Vagina (tissue), 2 donors: ENCODE data around the gene PLP1. TPM values are rescaled to one million over a fixed set of nuclear protein-coding genes. Genes with fewer than 3 reads are reported as not detected.

ENCODE experiments used
- DNase-seq, 2 donors: peaks; one replicate each; pipeline ENCODE4 v3.0.0-alpha.2; 2017; ENCODE audit errors: extremely low spot score in 2 of 2
- H3K27ac ChIP-seq: fragments of 200-600 bp; sonication (generic); one replicate; pipeline ENCODE4 v1.5.1; 2019
- H3K27me3 ChIP-seq: fragments of 200-600 bp; sonication (generic); one replicate; pipeline ENCODE4 v1.5.1; 2019
- H3K36me3 ChIP-seq, 2 donors: fragments of 200-600 bp; sonication (generic); one replicate each; pipeline ENCODE4 v1.5.1; 2017 to 2019
- H3K4me1 ChIP-seq: fragments of 200-600 bp; sonication (generic); one replicate; pipeline ENCODE4 v1.5.1; 2019
- H3K4me3 ChIP-seq, 2 donors: fragments of 200-600 bp; sonication (generic); 1 replicate in 1 of 2; 2 replicates in 1 of 2; pipeline ENCODE4 v1.5.1; 2016 to 2019
- H3K9me3 ChIP-seq: fragments of 200-600 bp; sonication (generic); one replicate; pipeline ENCODE4 v1.5.1; 2019
- CTCF ChIP-seq, 3 experiments: fragments of 450-650 bp in 2 of 3; fragments of 200-600 bp in 1 of 3; sonication (generic) in 1 of 3; IDR thresholded peaks; one replicate each; pipeline ENCODE4 v1.5.1; 2017 to 2019; ENCODE audit warnings: antibody characterized with exemption in 3 of 3, mild to moderate bottlenecking in 2 of 3, moderate library complexity in 2 of 3
- POLR2A ChIP-seq, 2 donors: fragments of 450-650 bp; IDR thresholded peaks; one replicate each; pipeline ENCODE4 v1.6.1; 2017; ENCODE audit warnings: antibody characterized with exemption in 2 of 2, mild to moderate bottlenecking in 2 of 2, moderate library complexity in 2 of 2
- POLR2AphosphoS5 ChIP-seq, 2 donors: sonication (generic); formaldehyde crosslinking; IDR thresholded peaks; one replicate each; pipeline ENCODE4 v1.9.0; 2017; ENCODE audit warnings: antibody characterized with exemption in 2 of 2, mild to moderate bottlenecking in 2 of 2, low read depth in 1 of 2; ENCODE audit not compliant: insufficient read depth in 1 of 2
- intact Hi-C: fragments of 100-400 bp; cut with DNase I; formaldehyde crosslinking; loops from one replicate; pipeline ENCODE4 v1.15.1; 2023
- total RNA-seq: library from RNA; depleted of rRNA; stranded (reverse); fragments of >200 nt; gene quantifications from one replicate; pipeline ENCODE4 v1.2.3, GENCODE V29; 2016

Gene PLP1
- 8.8 TPM for total RNA-seq

- DNase-seq = no peak
Measured at GRCh38 chrX:103776546-103776945, at the start of gene PLP1. TSS of gene PLP1 (plus strand) at chrX:103776840. CDS start at chrX:103776996, 156 bp downstream.

GRCh38 chrX:103727115-103727514 is 49.5 kb upstream of the PLP1 start:
- no peak overlapping the region for H3K27ac ChIP-seq
- no peak for DNase-seq

More at GRCh38 chrX:103776546-103776945, at the start of gene PLP1:
- no peak for TF ChIP-seq POLR2AphosphoS5 (IDR thresholded peaks at IDR 0.05; ENCODE audit: insufficient read depth in 1 of 2, low read depth in 1 of 2)
- TF ChIP-seq CTCF (IDR thresholded peaks at IDR 0.05) = no peak
- no peak for TF ChIP-seq POLR2A (IDR thresholded peaks at IDR 0.05)
- no peaks in the 10 kb centered on the region for H3K27me3 ChIP-seq
- H3K36me3 ChIP-seq = no peaks in the 10 kb centered on the region
- no peak within 1 kb of the TSS for H3K4me3 ChIP-seq
- no peak within 1 kb of the TSS for H3K27ac ChIP-seq
- H3K4me1 ChIP-seq = no peaks in the 10 kb centered on the region
- no peaks in the 10 kb centered on the region for H3K9me3 ChIP-seq
- intact Hi-C loops = no loop called here

GRCh38 chrX:103729015-103729414 is 47.6 kb upstream of the PLP1 start:
- Histone ChIP-seq H3K27me3 (no peaks in the 10 kb centered on the region), H3K27ac (no peak overlapping the region), H3K36me3 (no peaks in the 10 kb centered on the region), H3K4me3 (no peak overlapping the region), H3K4me1 (no peaks in the 10 kb centered on the region), H3K9me3 (no peaks in the 10 kb centered on the region)
- intact Hi-C loops = no loop called here
- DNase-seq = no peak
- no peak for TF ChIP-seq POLR2AphosphoS5 (IDR thresholded peaks at IDR 0.05; ENCODE audit: insufficient read depth in 1 of 2, low read depth in 1 of 2)
- no peak for TF ChIP-seq CTCF (IDR thresholded peaks at IDR 0.05)
- no peak for TF ChIP-seq POLR2A (IDR thresholded peaks at IDR 0.05)

More at GRCh38 chrX:103727115-103727514, 49.5 kb upstream of the PLP1 start:
- Histone ChIP-seq H3K4me3 (no peak overlapping the region), H3K4me1 (no peaks in the 10 kb centered on the region), H3K9me3 (no peaks in the 10 kb centered on the region), H3K27me3 (no peaks in the 10 kb centered on the region), H3K36me3 (no peaks in the 10 kb centered on the region)
- no peak for TF ChIP-seq POLR2AphosphoS5 (IDR thresholded peaks at IDR 0.05; ENCODE audit: insufficient read depth in 1 of 2, low read depth in 1 of 2)
- no peak for TF ChIP-seq POLR2A (IDR thresholded peaks at IDR 0.05)
- TF ChIP-seq CTCF (IDR thresholded peaks at IDR 0.05) = no peak
- intact Hi-C loops = no loop called here

- Histone ChIP-seq H3K9me3 (no peaks in the 10 kb centered on the region), H3K27me3 (no peaks in the 10 kb centered on the region), H3K4me3 (no peak overlapping the region), H3K4me1 (no peaks in the 10 kb centered on the region), H3K36me3 (no peaks in the 10 kb centered on the region), H3K27ac (no peak overlapping the region)
- no peak for DNase-seq
- TF ChIP-seq CTCF (IDR thresholded peaks at IDR 0.05) (no peak), POLR2A (IDR thresholded peaks at IDR 0.05) (no peak), POLR2AphosphoS5 (IDR thresholded peaks at IDR 0.05; ENCODE audit: insufficient read depth in 1 of 2, low read depth in 1 of 2) (no peak)
- intact Hi-C loops = no loop called here
Measured at GRCh38 chrX:103730147-103730795, 46.4 kb upstream of the PLP1 start.

- intact Hi-C loops = no loop called here
- H3K27me3 ChIP-seq = no peaks in the 10 kb centered on the region
- no peak for DNase-seq
- no peaks in the 10 kb centered on the region for H3K9me3 ChIP-seq
- no peak for TF ChIP-seq CTCF (IDR thresholded peaks at IDR 0.05)
- TF ChIP-seq POLR2AphosphoS5 (IDR thresholded peaks at IDR 0.05; ENCODE audit: insufficient read depth in 1 of 2, low read depth in 1 of 2) = no peak
- no peak for TF ChIP-seq POLR2A (IDR thresholded peaks at IDR 0.05)
- H3K4me1 ChIP-seq = no peaks in the 10 kb centered on the region
- no peak overlapping the region for H3K27ac ChIP-seq
- H3K4me3 ChIP-seq = no peak overlapping the region
- no peaks in the 10 kb centered on the region for H3K36me3 ChIP-seq
Measured at GRCh38 chrX:103730796-103731493, 45.7 kb upstream of the PLP1 start.
